Chondrocyte (in vitro differentiated cells): Measurements from ENCODE around the gene ARFGAP1. TPM values are rescaled to one million over a fixed set of nuclear protein-coding genes. Genes with fewer than 3 reads are reported as not detected.

Experiments
- DNase-seq: peaks from one replicate; pipeline ENCODE4 v3.0.0; 2021; ENCODE audit warnings: mixed read lengths, low spot score
- H3K27ac Mint-ChIP-seq: one replicate; pipeline ENCODE4 v1.8.0; 2021; ENCODE audit warnings: mild to moderate bottlenecking, moderate library complexity, mixed read lengths; ENCODE audit not compliant: unreplicated experiment
- H3K27me3 Mint-ChIP-seq: 2 replicates; pipeline ENCODE4 v1.8.0; 2021; ENCODE audit warnings: low read depth, mixed read lengths
- H3K36me3 Mint-ChIP-seq: 2 replicates; pipeline ENCODE4 v1.8.0; 2021; ENCODE audit warnings: low read depth, mixed read lengths
- H3K4me1 Mint-ChIP-seq: 2 replicates; pipeline ENCODE4 v1.8.0; 2021; ENCODE audit warnings: low read depth, mild to moderate bottlenecking, mixed read lengths
- H3K4me3 Mint-ChIP-seq: one replicate; pipeline ENCODE4 v1.8.0; 2021; ENCODE audit warnings: mild to moderate bottlenecking, moderate library complexity, mixed read lengths; ENCODE audit not compliant: unreplicated experiment
- H3K9me3 Mint-ChIP-seq: 2 replicates; pipeline ENCODE4 v1.8.0; 2021; ENCODE audit warnings: low read depth, mixed read lengths
- CTCF ChIP-seq: fragments of 200-600 bp; sonication (generic); IDR thresholded peaks from 2 replicates; pipeline ENCODE4 v1.5.0; 2021; ENCODE audit warnings: antibody characterized with exemption, mild to moderate bottlenecking, moderate library complexity
- total RNA-seq: library from RNA; stranded (reverse); gene quantifications from 3 replicates; pipeline ENCODE4 v1.2.1, GENCODE V29; 2021

ARFGAP1 gene
- total RNA-seq, 1 donor from 2014 or later = 117 TPM

- H3K4me3 Mint-ChIP-seq = no peak overlapping the region
Measured at GRCh38 chr20:63241272-63241671, 31.3 kb upstream of the ARFGAP1 start.

GRCh38 chr20:63242736-63243135 lies 29.9 kb upstream of the ARFGAP1 start:
- H3K9me3 Mint-ChIP-seq = no peaks in the 10 kb centered on the region

More at GRCh38 chr20:63241272-63241671, 31.3 kb upstream of the ARFGAP1 start:
- Mint-ChIP-seq H3K36me3 (no peaks in the 10 kb centered on the region), H3K9me3 (no peaks in the 10 kb centered on the region), H3K4me1 (peaks cover 10% of the 10 kb centered on the region), H3K27ac (no peak overlapping the region), H3K27me3 (no peaks in the 10 kb centered on the region)
- TF ChIP-seq CTCF = no peak
- DNase-seq = no peak

GRCh38 chr20:63243604-63244247 lies 28.9 kb upstream of the ARFGAP1 start:
- Mint-ChIP-seq H3K4me3 (no peak overlapping the region), H3K4me1 (peaks cover 10% of the 10 kb centered on the region), H3K36me3 (no peaks in the 10 kb centered on the region), H3K9me3 (no peaks in the 10 kb centered on the region), H3K27me3 (peaks cover 4% of the 10 kb centered on the region), H3K27ac (no peak overlapping the region)
- DNase-seq = no peak
- TF ChIP-seq CTCF = no peak

More at GRCh38 chr20:63242736-63243135, 29.9 kb upstream of the ARFGAP1 start:
- Mint-ChIP-seq H3K4me1 (peaks cover 10% of the 10 kb centered on the region), H3K27ac (no peak overlapping the region), H3K36me3 (no peaks in the 10 kb centered on the region), H3K4me3 (no peak overlapping the region), H3K27me3 (no peaks in the 10 kb centered on the region)
- no peak for DNase-seq
- no peak for TF ChIP-seq CTCF

GRCh38 chr20:63244468-63244867 lies 28.1 kb upstream of the ARFGAP1 start:
- no peak overlapping the region for H3K4me3 Mint-ChIP-seq
- H3K4me1 Mint-ChIP-seq = peaks cover 10% of the 10 kb centered on the region
- peaks cover 4% of the 10 kb centered on the region for H3K27me3 Mint-ChIP-seq
- no peak overlapping the region for H3K27ac Mint-ChIP-seq
- TF ChIP-seq CTCF = no peak
- no peak for DNase-seq
- H3K9me3 Mint-ChIP-seq = no peaks in the 10 kb centered on the region
- H3K36me3 Mint-ChIP-seq = no peaks in the 10 kb centered on the region

GRCh38 chr20:63246490-63247288 lies 25.9 kb upstream of the ARFGAP1 start:
- peaks cover 7% of the 10 kb centered on the region for H3K4me1 Mint-ChIP-seq
- no peaks in the 10 kb centered on the region for H3K9me3 Mint-ChIP-seq
- H3K27me3 Mint-ChIP-seq = peaks cover 4% of the 10 kb centered on the region
- no peaks in the 10 kb centered on the region for H3K36me3 Mint-ChIP-seq
- no peak overlapping the region for H3K4me3 Mint-ChIP-seq
- DNase-seq = no peak
- TF ChIP-seq CTCF = no peak
- H3K27ac Mint-ChIP-seq = no peak overlapping the region
